Effector memory CD4-positive, alpha-beta T cell (primary cell): ENCODE results near the gene TIMP3.

ENCODE experiments used
- DNase-seq, 3 donors: peaks; one replicate each; pipeline ENCODE4 v3.0.0-alpha.2; 2020
- H3K27ac ChIP-seq: 2 replicates; pipeline ENCODE4 v1.7.0; 2013; ENCODE audit warnings: mild to moderate bottlenecking, low read length, moderate library complexity; ENCODE audit not compliant: insufficient read depth, poor library complexity, severe bottlenecking
- H3K27me3 ChIP-seq: replicated peaks from 2 replicates; pipeline ENCODE4 v1.7.0; 2013; ENCODE audit warnings: mild to moderate bottlenecking, low read length; ENCODE audit not compliant: insufficient read depth, control insufficient read depth, poor library complexity, severe bottlenecking
- H3K36me3 ChIP-seq: 2 replicates; pipeline ENCODE4 v1.7.0; 2013; ENCODE audit warnings: mild to moderate bottlenecking, low read length, moderate library complexity; ENCODE audit not compliant: control insufficient read depth, insufficient read depth
- H3K4me1 ChIP-seq: 2 replicates; pipeline ENCODE4 v1.7.0; 2013; ENCODE audit warnings: low read length, mild to moderate bottlenecking; ENCODE audit not compliant: control insufficient read depth, insufficient read depth, poor library complexity, severe bottlenecking
- H3K4me3 ChIP-seq: 2 replicates; pipeline ENCODE4 v1.7.0; 2013; ENCODE audit warnings: low read length, low read depth, mild to moderate bottlenecking; ENCODE audit not compliant: insufficient read depth, poor library complexity, severe bottlenecking
- H3K9me3 ChIP-seq: 2 replicates; pipeline ENCODE4 v1.7.0; 2013; ENCODE audit warnings: mild to moderate bottlenecking, low read length, moderate library complexity; ENCODE audit not compliant: control insufficient read depth

The TIMP3 gene

DNA sequence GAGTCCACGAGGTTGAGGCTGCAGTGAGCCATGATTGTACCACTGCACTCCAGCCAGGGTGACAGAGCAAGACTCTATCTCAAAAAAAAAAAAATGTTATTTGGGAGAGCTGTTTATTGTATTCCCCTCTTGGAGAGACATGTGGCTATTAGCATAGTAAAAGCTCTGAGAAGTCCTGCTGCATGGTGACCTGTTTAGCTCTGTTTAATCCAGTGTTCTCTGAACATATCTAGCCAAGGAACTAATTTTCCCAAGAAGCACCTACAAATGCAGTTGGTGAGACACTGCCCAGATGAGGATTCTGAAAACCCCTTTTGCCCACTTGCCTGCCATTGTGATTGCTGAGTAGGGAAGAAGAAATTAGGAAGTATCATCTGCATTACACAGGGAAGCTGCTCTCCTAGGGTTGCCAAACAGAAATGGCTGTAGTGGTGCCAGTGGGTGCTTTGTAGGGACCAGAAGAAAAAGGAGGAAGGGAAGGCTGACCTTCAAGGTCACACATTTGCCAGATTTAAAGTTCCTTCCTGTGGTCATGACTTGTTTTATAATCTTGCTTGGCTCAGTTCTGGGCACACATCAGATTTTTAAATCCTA, 15.7 kb downstream of the TIMP3 start:
- Histone ChIP-seq H3K27me3 (no peaks in the 10 kb centered on the region), H3K27ac (no peak overlapping the region), H3K36me3 (no peaks in the 10 kb centered on the region), H3K4me3 (no peak overlapping the region), H3K4me1 (no peaks in the 10 kb centered on the region), H3K9me3 (no peaks in the 10 kb centered on the region)
- no peak for DNase-seq

- H3K27me3 ChIP-seq: no peaks in the 10 kb centered on the region
- DNase-seq: no peak
- H3K4me1 ChIP-seq: no peaks in the 10 kb centered on the region
- H3K27ac ChIP-seq: no peak overlapping the region
- no peak overlapping the region for H3K4me3 ChIP-seq
- H3K36me3 ChIP-seq: no peaks in the 10 kb centered on the region
- H3K9me3 ChIP-seq: no peaks in the 10 kb centered on the region
Measured at GRCh38 chr22:32818446-32819115, 17.1 kb downstream of the TIMP3 start.

- Histone ChIP-seq H3K4me1 (no peaks in the 10 kb centered on the region), H3K36me3 (no peaks in the 10 kb centered on the region), H3K4me3 (no peak overlapping the region), H3K27ac (no peak overlapping the region), H3K27me3 (no peaks in the 10 kb centered on the region), H3K9me3 (no peaks in the 10 kb centered on the region)
- no peak for DNase-seq
Measured at GRCh38 chr22:32819120-32819519, 17.6 kb downstream of the TIMP3 start.

DNA sequence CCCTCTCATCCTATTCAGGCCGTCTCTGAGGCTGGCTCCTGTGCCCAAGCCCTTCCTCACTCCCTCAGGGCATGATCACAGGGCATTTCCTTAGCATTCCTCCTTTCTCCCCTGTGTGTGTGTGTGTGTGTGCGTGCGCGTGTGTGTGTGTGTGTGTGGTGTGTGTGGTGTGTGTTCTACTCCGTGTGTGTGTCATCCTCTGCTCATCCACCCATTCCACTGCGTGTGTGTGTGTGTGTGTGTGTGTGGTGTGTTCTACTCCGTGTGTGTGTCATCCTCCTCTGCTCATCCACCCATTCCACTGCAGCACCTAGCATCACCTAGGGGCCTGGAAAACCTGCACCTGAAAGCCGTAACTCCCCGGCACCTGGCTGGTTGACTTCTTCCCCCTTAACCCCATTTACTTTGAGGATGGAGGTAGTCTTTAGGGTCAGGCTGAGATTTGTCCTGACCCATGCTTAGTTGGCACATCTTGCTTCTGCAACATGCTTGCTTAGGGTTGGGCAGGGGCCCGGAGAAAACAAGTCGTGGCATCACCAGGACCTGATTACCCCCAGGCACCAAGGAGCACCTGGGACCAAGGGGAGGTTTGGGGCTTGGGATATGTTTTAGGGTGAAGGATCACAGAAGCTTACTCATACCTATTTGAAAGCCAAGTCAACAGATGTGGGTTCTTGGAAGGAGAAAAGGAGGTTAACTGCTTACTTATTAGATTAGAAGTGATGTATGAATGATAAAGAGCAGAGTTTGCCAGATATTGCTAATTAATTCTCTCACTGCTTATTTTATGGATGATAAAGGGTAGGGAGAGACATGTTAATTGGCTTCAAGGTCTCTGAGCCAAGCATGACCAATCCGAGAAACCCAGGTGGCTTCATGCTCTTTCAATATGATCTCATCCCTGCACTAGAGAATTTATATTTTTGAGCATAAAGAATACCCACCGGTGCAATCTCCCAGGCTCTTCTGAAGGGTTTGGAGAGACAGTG, 18.9 kb downstream of the TIMP3 start:
- no peaks in the 10 kb centered on the region for H3K36me3 ChIP-seq
- DNase-seq: no peak
- H3K27me3 ChIP-seq: no peaks in the 10 kb centered on the region
- H3K4me3 ChIP-seq: no peak overlapping the region
- no peaks in the 10 kb centered on the region for H3K4me1 ChIP-seq
- H3K9me3 ChIP-seq: no peaks in the 10 kb centered on the region
- H3K27ac ChIP-seq: no peak overlapping the region

DNA sequence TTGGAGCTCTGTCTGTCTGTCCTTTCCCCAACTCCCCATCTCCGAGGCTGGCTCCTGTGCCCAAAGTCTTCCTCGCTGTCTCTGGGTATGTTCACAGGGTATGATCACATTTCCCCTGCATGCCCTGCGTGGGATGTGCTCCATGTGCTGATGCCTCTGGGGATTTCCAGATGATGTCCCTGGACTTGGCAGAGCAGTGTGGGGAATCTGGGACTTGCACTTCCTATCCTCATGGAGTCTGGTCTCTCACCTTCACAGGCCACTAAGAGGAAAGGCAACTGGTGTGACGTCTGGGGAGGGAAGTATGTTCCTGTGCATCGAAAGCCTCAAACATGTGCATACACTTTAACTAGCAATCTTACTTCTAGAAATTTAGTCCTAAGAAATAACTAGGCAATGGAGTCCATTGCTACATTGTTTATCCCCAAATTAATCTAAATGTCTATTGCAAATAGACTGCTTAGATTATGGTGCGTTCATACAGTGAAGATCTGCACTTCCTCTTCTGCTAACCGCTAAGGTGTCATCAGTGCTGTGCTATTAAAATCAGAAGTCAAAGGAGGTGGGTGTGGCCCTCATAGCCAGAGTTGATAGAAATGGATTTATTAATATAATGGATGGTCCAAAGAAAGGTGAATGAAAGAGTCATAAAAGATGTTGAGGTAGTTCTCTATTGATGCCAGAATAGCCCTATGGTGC, 20.8 kb downstream of the TIMP3 start:
- Histone ChIP-seq H3K4me3 (no peak overlapping the region), H3K27ac (no peak overlapping the region), H3K4me1 (no peaks in the 10 kb centered on the region), H3K36me3 (no peaks in the 10 kb centered on the region), H3K27me3 (no peaks in the 10 kb centered on the region), H3K9me3 (no peaks in the 10 kb centered on the region)
- DNase-seq: no peak

- H3K9me3 ChIP-seq: no peaks in the 10 kb centered on the region
- H3K36me3 ChIP-seq: no peaks in the 10 kb centered on the region
- H3K27me3 ChIP-seq: no peaks in the 10 kb centered on the region
- H3K4me3 ChIP-seq: no peak overlapping the region
- H3K27ac ChIP-seq: no peak overlapping the region
- DNase-seq: no peak
- H3K4me1 ChIP-seq: no peaks in the 10 kb centered on the region
Measured at GRCh38 chr22:32823024-32823730, 21.7 kb downstream of the TIMP3 start.

DNA sequence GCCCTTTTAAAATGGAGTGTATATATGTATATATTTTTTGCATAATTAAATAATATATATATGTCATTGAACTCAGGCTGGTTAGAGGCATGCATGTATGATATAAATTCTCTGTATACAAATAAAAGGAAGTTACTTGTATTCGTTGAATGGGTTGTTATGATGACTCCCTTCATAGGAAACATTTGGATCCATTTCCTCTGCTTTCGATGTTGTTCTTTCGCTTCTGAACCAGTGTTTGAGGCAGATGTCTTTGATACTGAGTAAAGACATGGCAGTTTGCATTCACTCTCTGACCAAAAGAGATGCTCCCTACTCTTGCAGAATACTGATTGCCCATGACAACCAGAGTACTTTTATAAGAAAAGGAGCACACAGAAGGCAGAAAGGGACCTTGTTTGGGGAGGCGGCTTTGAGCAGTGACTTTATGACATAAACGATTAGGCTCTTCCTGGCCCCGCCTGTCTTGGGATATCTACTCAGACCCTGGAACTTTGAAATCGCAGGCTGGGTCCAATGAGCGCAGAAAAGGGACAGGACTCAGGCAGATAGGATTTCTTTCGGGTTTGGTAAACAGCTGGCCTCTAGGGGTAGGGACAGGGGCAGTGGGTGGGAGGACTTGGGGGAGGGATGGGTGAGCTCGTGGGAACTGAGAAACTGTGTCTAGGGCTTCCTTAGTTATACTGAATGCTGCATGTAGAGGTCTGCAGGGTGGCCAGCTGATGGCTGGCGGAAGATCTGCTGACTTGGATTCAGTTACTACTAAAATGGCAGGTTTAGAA, 23.2 kb downstream of the TIMP3 start:
- Histone ChIP-seq H3K36me3 (no peaks in the 10 kb centered on the region), H3K27me3 (no peaks in the 10 kb centered on the region), H3K9me3 (no peaks in the 10 kb centered on the region)

GRCh38 chr22:32826537-32826936, 25.0 kb downstream of the TIMP3 start:
- Histone ChIP-seq H3K4me3 (no peak overlapping the region), H3K27me3 (no peaks in the 10 kb centered on the region), H3K36me3 (no peaks in the 10 kb centered on the region), H3K4me1 (no peaks in the 10 kb centered on the region), H3K9me3 (no peaks in the 10 kb centered on the region), H3K27ac (no peak overlapping the region)
- no peak for DNase-seq

More for the DNA sequence above, 23.2 kb downstream of the TIMP3 start:
- no peaks in the 10 kb centered on the region for H3K4me1 ChIP-seq
- DNase-seq: no peak
- no peak overlapping the region for H3K27ac ChIP-seq
- no peak overlapping the region for H3K4me3 ChIP-seq
